HepG2 (cell line): ENCODE data around the gene LYSET. TPM values are rescaled to one million over a fixed set of nuclear protein-coding genes. Genes with fewer than 3 reads are reported as not detected.
A peak's percentile ranks its signal among the peaks of the same experiment; 100 is the strongest.

ENCODE experiments used
- CCDC6 ChIP-seq: sonication (generic); formaldehyde crosslinking; IDR thresholded peaks from 2 replicates; pipeline ENCODE4 v1.8.1; 2022; ENCODE audit warnings: mild to moderate bottlenecking, missing genetic modification reagents, moderate library complexity
- CHD2 ChIP-seq: IDR thresholded peaks from 2 replicates; pipeline ENCODE4 v1.6.1; 2011; ENCODE audit warnings: low read depth, low read length, improper control_type of control experiment
- DNMT1 ChIP-seq: sonication (generic); formaldehyde crosslinking; IDR thresholded peaks from 2 replicates; pipeline ENCODE4 v1.5.1; 2020; ENCODE audit warnings: mild to moderate bottlenecking, missing genetic modification reagents
- GTF2F1 ChIP-seq: fragments of 150-350 bp; IDR thresholded peaks from 2 replicates; pipeline ENCODE4 v1.6.1; 2014; ENCODE audit warnings: low read length
- HOXA3 ChIP-seq: sonication (generic); formaldehyde crosslinking; IDR thresholded peaks from 2 replicates; pipeline ENCODE4 v1.5.0; 2020; ENCODE audit warnings: missing genetic modification reagents
- MED1 ChIP-seq: sonication (generic); formaldehyde crosslinking; IDR thresholded peaks from 2 replicates; pipeline ENCODE4 v1.4.0; 2020; ENCODE audit warnings: missing genetic modification reagents
- MTF2 ChIP-seq: sonication (generic); formaldehyde crosslinking; IDR thresholded peaks from 2 replicates; pipeline ENCODE4 v1.5.0; 2020; ENCODE audit warnings: missing genetic modification reagents, borderline replicate concordance
- MXI1 ChIP-seq: IDR thresholded peaks from 3 replicates; pipeline ENCODE4 v1.6.1; 2012; ENCODE audit warnings: low read depth, low read length, inconsistent platforms, borderline replicate concordance
- NAIF1 ChIP-seq: sonication (generic); formaldehyde crosslinking; IDR thresholded peaks from 2 replicates; pipeline ENCODE4 v1.5.0; 2020; ENCODE audit warnings: mild to moderate bottlenecking, missing genetic modification reagents, borderline replicate concordance
- NFE2 ChIP-seq: sonication (generic); formaldehyde crosslinking; IDR thresholded peaks from 2 replicates; pipeline ENCODE4 v1.4.0; 2020; ENCODE audit warnings: missing genetic modification reagents
- RBAK ChIP-seq: sonication (generic); formaldehyde crosslinking; IDR thresholded peaks from 2 replicates; pipeline ENCODE4 v1.5.1; 2020; ENCODE audit warnings: mild to moderate bottlenecking, missing genetic modification reagents
- RXRB ChIP-seq: IDR thresholded peaks from 2 replicates; pipeline ENCODE4 v1.6.1; 2016; ENCODE audit warnings: borderline replicate concordance, missing genetic modification reagents, missing compliant biosample characterization
- YY1 ChIP-seq: IDR thresholded peaks from 2 replicates; pipeline ENCODE4 v1.6.1; 2011; ENCODE audit warnings: low read length, low read depth, moderate library complexity, mild to moderate bottlenecking; ENCODE audit not compliant: insufficient read depth, insufficient replicate concordance
- ZFP62 ChIP-seq: sonication (generic); formaldehyde crosslinking; IDR thresholded peaks from 2 replicates; pipeline ENCODE4 v1.4.0; 2020; ENCODE audit warnings: missing genetic modification reagents
- ZNF143 ChIP-seq: sonication (generic); formaldehyde crosslinking; IDR thresholded peaks from 2 replicates; pipeline ENCODE4 v1.4.0; 2020; ENCODE audit warnings: missing genetic modification reagents
- ZNF230 ChIP-seq: sonication (generic); formaldehyde crosslinking; IDR thresholded peaks from 2 replicates; pipeline ENCODE4 v1.4.0; 2020; ENCODE audit warnings: mild to moderate bottlenecking, missing genetic modification reagents
- ZNF264 ChIP-seq: sonication (generic); formaldehyde crosslinking; IDR thresholded peaks from 2 replicates; pipeline ENCODE4 v1.4.0; 2020; ENCODE audit warnings: missing genetic modification reagents
- ZNF670 ChIP-seq: sonication (generic); formaldehyde crosslinking; IDR thresholded peaks from 2 replicates; pipeline ENCODE4 v1.8.0; 2022; ENCODE audit warnings: mild to moderate bottlenecking, missing genetic modification reagents, borderline replicate concordance
- polyA plus RNA-seq, 8 experiments: library from polyadenylated mRNA; depleted of rRNA in 3 of 8; stranded (reverse) in 7 of 8; unstranded in 1 of 8; fragments of >200 nt; fragmentation: Illumina TruSeq in 4 of 8; extraction: Trizol in 4 of 8; gene quantifications; 2 replicates each; pipeline versions ENCODE4 v1.2.1 to v1.2.3, GENCODE V29; 2011 to 2016; ENCODE audit warnings: low read depth in 4 of 8, missing spikeins in 1 of 8, mixed read lengths in 1 of 8; ENCODE audit not compliant: insufficient read depth in 1 of 8
- total RNA-seq, 5 experiments: library from RNA; depleted of rRNA; stranded (reverse); fragments of >200 nt; fragmentation: Illumina TruSeq; extraction: Trizol; gene quantifications; 2 replicates each; pipeline ENCODE4 v1.2.3, GENCODE V29; 2016; ENCODE audit warnings: low read depth in 1 of 5
- TF ChIP-seq, protein P1 (sequence below): sonication (generic); formaldehyde crosslinking; IDR thresholded peaks from 2 replicates; pipeline ENCODE4 v1.8.0; 2022; ENCODE audit warnings: missing genetic modification reagents, mild to moderate bottlenecking, borderline replicate concordance
- TF ChIP-seq, protein P2 (sequence below): sonication (generic); formaldehyde crosslinking; IDR thresholded peaks from 2 replicates; pipeline ENCODE4 v1.4.0; 2020; ENCODE audit warnings: missing genetic modification reagents, low read depth, mild to moderate bottlenecking, borderline replicate concordance
- TF ChIP-seq, protein P3 (sequence below): sonication (generic); formaldehyde crosslinking; IDR thresholded peaks from 2 replicates; pipeline ENCODE4 v1.5.1; 2020; ENCODE audit warnings: mild to moderate bottlenecking, missing genetic modification reagents, borderline replicate concordance
- TF ChIP-seq, protein P4 (sequence below): sonication (generic); formaldehyde crosslinking; IDR thresholded peaks from 2 replicates; pipeline ENCODE4 v1.5.1; 2020; ENCODE audit warnings: mild to moderate bottlenecking, missing genetic modification reagents, moderate library complexity

Gene LYSET
- total and polyA plus RNA-seq, 2 of the 13 experiments (the other 11 are each of a cell fraction or from before 2014, with no cell fraction given), result 19.1 to 36.6 TPM

DNA sequence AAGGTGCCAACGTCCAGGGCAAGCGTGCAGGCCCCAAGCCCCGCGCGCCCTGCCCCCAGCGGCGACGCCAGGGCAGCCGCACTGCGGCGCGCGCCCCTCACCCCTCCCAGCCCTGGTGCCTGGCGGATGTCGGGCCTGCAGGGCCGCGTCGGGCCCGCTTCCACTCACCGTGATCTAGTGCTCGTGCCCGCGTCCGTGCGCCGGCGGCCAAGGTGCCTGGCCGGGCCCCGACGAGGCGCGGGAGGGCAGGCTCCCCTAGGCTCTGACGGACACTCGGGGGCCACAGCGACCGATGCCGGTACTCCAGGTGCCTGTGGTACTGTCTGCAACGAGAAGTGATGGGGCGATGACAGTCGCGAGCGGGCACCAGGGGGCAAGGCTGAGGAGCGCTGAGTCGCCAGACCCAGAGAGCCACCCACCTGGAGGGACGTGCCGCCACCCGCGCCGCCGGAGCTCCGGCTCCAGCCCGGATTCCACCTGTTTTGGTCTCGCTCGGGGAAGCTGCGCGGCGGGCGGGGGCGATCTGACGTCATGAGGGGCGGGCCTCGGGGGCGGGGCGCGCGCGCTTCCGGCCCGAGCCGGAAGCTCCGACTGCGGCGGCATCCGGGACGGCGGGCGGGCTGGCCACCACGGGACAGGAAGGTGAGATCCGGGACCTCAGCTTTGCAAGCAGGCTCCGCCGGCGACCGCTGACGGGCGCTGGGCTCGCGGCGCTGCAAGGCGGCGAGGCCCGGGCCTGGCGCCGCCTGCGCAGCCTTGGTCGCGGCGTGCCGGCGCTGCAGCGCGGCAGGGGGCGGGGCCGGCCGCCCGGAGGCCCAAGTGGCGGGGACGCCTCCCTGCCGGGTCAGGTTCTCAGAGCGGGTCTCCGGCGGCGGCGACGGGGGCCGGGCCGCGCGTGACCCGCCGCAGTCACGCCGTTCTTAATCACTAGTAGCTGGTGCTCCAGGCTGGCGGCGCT, at the start of gene LYSET, which contains the start of gene MOAP1 (continued):
- TF ChIP-seq, protein P1, sequence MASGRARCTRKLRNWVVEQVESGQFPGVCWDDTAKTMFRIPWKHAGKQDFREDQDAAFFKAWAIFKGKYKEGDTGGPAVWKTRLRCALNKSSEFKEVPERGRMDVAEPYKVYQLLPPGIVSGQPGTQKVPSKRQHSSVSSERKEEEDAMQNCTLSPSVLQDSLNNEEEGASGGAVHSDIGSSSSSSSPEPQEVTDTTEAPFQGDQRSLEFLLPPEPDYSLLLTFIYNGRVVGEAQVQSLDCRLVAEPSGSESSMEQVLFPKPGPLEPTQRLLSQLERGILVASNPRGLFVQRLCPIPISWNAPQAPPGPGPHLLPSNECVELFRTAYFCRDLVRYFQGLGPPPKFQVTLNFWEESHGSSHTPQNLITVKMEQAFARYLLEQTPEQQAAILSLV, result peak; percentile 84; the same call in 1 of the 2 replicates
- TF ChIP-seq NFE2 (CRISPR knock-in tag) (no peak; the same call in 1 of the 2 replicates), RBAK (CRISPR knock-in tag) (no peak), GTF2F1 (no peak), ZNF143 (CRISPR knock-in tag) (peak; percentile 16; the same call in 1 of the 2 replicates), NAIF1 (no peak), RXRB (CRISPR knock-in tag) (peak; percentile 37; the same call in 1 of the 2 replicates), ZNF670 (peak; percentile 81; the same call in 1 of the 2 replicates), YY1 (peak; percentile 22), CHD2 (peak; percentile 38; the same call in 1 of the 2 replicates), ZFP62 (CRISPR knock-in tag) (no peak), DNMT1 (CRISPR knock-in tag) (peak; percentile 87; the same call in 1 of the 2 replicates), ZNF264 (peak; percentile 70), ZNF230 (CRISPR knock-in tag) (peak; percentile 76; the same call in 1 of the 2 replicates), CCDC6 (peak; percentile 46; the same call in 1 of the 2 replicates), MTF2 (CRISPR knock-in tag) (peak; percentile 79; the same call in 1 of the 2 replicates), MXI1 (peak; percentile 70; the same call in 1 of the 3 replicates), HOXA3 (CRISPR knock-in tag) (peak; percentile 54; the same call in 1 of the 2 replicates), MED1 (CRISPR knock-in tag) (peak; percentile 71)
- TF ChIP-seq, protein P2, sequence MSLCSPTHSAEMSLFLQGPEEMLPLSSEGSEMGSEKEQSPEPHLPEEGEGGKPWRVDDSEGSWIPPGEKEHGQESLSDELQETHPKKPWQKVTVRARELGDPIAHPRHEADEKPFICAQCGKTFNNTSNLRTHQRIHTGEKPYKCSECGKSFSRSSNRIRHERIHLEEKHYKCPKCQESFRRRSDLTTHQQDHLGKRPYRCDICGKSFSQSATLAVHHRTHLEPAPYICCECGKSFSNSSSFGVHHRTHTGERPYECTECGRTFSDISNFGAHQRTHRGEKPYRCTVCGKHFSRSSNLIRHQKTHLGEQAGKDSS, result peak; percentile 79; the same call in 1 of the 2 replicates
- TF ChIP-seq, protein P3, sequence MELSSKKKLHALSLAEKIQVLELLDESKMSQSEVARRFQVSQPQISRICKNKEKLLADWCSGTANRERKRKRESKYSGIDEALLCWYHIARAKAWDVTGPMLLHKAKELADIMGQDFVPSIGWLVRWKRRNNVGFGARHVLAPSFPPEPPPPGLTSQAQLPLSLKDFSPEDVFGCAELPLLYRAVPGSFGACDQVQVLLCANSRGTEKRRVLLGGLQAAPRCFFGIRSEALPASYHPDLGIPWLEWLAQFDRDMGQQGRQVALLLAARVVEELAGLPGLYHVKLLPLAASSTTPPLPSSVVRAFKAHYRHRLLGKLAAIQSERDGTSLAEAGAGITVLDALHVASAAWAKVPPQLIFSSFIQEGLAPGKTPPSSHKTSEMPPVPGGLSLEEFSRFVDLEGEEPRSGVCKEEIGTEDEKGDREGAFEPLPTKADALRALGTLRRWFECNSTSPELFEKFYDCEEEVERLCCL (CRISPR knock-in tag), result no peak
- TF ChIP-seq, protein P4, sequence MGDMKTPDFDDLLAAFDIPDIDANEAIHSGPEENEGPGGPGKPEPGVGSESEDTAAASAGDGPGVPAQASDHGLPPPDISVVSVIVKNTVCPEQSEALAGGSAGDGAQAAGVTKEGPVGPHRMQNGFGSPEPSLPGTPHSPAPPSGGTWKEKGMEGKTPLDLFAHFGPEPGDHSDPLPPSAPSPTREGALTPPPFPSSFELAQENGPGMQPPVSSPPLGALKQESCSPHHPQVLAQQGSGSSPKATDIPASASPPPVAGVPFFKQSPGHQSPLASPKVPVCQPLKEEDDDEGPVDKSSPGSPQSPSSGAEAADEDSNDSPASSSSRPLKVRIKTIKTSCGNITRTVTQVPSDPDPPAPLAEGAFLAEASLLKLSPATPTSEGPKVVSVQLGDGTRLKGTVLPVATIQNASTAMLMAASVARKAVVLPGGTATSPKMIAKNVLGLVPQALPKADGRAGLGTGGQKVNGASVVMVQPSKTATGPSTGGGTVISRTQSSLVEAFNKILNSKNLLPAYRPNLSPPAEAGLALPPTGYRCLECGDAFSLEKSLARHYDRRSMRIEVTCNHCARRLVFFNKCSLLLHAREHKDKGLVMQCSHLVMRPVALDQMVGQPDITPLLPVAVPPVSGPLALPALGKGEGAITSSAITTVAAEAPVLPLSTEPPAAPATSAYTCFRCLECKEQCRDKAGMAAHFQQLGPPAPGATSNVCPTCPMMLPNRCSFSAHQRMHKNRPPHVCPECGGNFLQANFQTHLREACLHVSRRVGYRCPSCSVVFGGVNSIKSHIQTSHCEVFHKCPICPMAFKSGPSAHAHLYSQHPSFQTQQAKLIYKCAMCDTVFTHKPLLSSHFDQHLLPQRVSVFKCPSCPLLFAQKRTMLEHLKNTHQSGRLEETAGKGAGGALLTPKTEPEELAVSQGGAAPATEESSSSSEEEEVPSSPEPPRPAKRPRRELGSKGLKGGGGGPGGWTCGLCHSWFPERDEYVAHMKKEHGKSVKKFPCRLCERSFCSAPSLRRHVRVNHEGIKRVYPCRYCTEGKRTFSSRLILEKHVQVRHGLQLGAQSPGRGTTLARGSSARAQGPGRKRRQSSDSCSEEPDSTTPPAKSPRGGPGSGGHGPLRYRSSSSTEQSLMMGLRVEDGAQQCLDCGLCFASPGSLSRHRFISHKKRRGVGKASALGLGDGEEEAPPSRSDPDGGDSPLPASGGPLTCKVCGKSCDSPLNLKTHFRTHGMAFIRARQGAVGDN (CRISPR knock-in tag), result peak; percentile 94
